NK-92 (cell line): ENCODE measurements around the gene LCAT.
"Not testable (repeated sequence)": the region's sequence is repeated elsewhere in the genome, so short reads cannot be mapped to it uniquely, and the experiment has no call there.

Source experiments
- DNase-seq: peaks from one replicate; lab custom pipeline; 2025; ENCODE audit not compliant: unreplicated experiment; lab: John Stamatoyannopoulos, UW

The LCAT gene, protein sequence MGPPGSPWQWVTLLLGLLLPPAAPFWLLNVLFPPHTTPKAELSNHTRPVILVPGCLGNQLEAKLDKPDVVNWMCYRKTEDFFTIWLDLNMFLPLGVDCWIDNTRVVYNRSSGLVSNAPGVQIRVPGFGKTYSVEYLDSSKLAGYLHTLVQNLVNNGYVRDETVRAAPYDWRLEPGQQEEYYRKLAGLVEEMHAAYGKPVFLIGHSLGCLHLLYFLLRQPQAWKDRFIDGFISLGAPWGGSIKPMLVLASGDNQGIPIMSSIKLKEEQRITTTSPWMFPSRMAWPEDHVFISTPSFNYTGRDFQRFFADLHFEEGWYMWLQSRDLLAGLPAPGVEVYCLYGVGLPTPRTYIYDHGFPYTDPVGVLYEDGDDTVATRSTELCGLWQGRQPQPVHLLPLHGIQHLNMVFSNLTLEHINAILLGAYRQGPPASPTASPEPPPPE

DNA sequence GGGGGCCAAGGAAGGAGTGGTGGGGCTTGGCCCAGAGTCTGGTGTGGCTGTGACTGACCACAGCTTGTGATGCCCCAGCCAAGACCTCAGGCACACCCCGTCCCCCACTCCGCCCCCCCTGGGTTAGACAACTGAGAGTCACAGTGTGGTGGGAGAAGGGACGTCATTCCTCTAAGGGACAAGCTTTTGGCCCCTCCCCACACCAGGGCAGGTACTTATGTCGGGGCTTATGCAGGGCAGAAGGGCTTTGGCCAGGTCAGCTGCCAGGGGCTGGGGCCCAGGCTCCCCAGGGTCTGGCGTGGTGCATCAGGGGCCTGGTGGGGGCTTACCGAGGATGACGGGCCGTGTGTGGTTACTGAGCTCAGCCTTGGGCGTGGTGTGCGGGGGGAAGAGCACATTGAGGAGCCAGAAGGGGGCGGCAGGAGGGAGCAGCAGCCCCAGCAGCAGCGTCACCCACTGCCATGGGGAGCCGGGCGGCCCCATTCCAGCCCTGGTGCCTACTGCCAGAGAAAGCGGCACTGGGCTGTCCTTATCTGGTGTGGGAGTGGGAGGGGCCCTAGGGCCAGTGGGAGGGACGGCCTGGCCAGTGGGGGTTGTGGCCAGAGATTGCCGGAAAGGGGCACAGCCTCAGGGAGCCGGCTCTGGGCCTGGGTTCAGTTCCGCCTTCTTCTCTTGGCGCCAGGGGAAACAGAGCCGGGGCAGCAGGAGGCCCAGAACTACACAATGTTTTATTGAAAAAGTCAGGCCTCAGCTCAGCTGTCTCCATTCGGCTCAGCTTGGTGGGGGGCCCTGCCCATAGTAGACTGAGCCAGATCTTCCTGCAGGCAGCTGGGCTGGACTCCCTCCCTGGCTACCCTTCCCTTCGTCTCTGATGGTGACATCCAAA lies at the start of gene LCAT:
Gene LCAT, minus strand, starts transcription at position 502 of the 886 bp plus-strand sequence. Its CDS starts 19 bp downstream, at position 483.
- no peak for DNase-seq

DNA sequence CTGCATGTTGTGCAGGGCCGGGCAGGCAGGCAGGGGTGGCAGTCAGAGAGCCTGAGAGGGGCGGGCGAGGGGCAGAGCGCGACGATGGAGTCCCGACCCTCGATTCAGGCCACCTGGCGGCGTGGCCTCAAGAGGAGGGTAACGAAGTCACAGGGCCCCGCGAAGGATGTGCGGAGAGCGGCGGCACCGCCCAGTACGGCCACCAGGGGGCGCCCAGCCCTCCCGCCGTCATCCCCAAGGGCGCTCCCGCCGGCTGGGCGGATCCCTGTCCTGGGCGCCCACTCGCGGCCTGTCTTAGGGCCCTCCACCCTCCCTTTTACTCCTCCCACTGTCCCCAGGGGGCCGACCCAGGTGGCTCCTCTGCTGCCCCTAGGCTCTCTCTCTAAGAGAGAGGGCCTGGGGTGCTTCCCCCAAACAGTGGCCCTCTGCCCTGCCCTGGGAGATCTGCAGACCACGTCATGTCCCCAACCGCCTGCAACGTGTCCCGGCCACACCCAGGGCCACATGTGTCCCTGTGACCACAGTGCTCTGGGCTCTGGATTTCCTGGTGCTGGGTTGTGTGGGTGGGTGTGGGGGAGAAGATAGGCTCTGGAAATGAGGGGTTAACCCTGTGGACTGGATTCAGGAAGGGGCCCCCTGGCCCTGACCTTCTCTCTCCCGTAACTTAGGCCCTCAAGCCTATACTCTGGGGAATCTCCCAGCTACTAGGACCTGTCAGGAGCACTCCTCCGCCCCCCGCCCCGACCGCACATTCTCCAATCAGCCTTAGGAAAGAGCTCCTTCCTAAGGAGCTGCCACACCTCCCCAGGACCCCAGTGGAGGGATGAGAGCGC lies 49.5 kb upstream of the LCAT start:
- no peak for DNase-seq

DNA sequence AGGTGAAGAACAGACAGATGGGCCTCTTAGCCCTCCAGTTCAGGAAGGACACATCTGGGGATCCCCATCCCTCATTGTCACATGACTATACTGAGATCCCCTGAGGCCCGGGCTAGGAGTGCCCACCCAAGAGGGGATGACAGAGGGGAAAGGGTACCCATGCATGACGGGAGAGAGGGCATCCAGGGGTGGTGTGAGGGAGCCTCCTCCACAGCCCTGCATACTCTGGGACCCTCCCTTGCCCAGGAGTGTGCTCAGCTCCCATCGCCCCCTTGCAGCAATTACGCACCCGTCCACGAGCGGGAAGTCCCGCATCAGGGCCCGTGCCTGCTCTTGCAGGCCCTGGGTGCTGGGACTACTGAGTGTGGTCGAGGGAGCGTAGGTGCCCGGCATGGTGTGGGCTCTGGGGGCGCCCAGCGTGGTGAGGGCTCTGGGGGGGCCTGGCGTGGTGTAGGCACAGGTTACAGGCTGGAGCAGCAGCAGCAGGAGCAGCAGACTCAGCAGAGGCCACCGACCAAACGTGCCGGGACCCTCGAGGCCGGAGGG lies 48.8 kb upstream of the LCAT start:
- no peak for DNase-seq

DNA sequence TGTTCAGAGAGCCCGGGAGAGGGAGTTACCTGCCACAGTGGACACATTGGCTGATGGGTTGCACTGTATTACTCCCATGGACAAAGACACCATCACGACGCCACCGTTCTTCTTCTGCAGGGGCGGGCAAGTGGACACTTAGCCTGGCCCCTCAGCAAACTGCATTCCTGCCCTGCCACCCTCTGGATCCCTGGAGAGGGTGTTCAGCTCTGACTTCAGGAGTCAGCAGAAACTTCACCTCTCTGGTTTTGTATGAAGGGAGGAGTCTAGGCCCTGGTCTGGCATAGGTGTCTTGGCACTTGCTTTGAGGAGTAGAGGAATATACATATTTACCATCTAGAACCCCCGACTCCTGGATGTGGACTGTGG lies 46.1 kb upstream of the LCAT start:
- DNase-seq = no peak

DNA sequence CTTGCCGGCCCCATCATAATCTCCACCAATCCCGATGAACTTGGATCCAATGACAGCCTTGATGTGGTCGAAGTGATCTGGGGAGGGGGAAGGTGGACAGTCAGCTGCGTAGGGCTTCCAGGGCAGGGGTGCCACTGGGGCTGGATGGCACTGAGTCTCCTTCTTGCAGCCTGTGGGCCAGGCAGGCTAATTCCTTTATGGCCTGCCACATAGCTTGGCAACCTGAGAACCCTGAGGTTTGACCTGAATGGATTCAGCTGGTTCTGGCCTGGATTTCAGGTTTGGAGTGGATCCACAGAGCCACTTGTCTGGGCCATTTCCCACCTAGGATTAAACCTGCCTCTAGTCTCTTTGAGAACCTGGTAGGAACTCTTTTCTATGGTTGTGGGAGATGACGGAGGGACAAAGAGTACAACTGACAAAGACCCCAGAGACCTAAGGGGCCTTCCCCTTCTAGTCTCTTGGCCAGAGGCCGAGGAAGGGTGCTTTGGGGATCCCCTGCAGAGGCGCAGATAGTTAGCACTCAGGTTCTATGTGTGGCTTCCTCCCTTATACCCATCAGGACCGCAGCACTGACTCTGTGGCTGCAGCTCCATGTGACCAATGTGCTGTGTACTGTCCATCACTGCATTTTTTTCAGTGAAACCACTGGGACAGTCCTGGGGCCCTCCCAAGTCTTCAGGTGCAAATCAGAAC lies 45.5 kb upstream of the LCAT start:
- DNase-seq = no peak

DNA sequence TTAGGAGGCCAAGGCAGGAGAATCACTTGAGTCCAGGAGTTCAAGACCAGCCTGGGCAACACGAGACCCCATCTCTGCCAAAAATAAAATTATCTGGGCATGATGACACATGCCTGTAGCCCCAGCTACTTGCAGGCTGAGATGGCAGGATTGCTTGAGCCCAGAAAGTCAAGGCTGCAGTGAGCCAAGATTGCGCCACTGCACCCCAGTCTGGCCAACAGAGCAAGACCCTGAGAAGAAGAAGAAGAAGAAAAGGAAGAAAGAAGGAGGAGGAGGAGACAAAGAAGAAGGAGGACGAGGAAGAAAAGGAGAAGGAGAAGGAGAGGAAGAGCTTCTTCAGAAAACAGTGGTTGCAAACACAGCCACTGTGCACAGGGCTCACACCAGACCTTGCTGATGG lies 44.8 kb upstream of the LCAT start:
- no peak for DNase-seq

DNA sequence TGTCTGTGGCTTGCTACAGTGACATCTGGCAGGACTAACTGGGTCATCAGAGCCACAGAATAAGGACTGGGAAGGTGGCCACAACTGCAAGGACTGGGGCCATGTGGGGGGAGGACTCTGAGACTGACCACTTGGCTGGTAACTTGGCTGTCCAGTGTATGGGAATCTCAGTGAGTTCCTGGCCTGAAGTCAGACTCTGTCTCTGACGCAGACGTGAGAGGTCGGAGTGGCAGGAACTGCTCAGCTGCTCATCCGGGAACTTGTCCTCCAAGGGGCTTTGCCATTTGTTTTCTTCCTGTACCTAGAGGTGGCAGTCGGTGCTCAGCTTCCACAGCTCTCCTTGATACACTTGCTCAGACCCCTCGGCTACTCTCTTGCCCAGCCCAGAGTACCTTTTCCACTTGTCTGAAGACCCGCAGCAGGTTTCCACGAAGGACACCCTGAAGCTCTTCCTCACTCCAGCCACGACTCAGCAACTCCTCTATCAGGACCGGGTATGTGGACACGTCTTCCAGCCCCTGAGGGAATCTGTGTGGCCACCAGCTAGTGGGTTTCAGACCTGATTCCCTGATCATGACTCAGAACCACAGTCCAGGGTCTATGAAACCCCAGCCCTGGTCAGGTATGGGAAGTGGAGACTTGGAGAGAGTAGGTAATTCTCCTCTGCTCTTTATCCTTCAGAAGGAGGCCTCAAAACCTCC lies 43.7 kb upstream of the LCAT start:
- DNase-seq = no peak

DNA sequence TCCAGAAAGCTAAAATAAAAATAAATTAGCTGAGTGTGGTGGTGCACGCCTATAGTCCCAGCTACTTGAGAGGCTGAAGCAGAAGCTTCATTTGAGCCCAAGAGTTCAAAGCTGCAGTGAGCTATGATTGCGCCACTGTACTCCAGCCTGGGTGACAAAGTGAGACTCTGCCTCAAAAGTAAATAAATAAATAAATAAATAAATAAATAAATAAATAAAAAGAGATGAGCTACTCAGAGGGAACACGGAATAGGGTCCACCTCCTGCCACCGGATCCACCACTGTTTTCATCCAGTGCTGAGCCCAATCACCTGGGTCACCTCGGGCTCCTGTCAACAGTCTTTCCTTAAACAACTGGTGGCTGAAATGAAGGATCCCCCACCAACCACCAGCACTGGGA lies 43.0 kb upstream of the LCAT start:
- no peak for DNase-seq

DNA sequence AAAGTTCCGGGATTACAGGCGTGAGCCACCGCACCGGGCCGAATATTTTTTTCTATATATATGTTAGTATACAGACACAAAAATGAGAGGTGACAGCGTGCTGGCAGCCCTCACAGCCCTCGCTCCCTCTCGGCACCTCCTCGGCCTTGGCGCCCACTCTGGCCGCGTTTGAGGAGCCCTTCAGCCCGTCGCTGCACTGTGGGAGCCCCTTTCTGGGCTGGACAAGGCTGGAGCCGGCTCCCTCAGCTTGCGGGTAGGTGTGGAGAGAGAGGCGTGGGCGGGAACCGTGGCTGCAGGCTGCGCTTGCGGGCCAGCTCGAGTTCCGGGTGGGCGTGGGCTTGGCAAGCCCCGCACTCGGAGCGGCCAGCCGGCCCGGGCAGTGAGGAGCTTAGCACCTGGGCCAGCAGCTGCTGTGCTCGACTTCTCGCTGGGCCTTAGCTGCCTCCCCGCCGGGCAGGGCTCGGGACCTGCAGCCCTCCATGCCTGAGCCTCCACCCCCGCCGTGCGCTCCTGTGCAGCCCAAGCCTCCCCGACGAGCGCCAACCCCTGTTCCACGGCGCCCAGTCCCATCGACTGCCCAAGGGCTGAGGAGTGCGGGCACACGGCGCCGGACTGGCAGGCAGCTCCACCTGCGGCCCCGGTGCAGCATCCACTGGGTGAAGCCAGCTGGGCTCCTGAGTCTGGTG lies 38.2 kb upstream of the LCAT start:
- DNase-seq = no peak

DNA sequence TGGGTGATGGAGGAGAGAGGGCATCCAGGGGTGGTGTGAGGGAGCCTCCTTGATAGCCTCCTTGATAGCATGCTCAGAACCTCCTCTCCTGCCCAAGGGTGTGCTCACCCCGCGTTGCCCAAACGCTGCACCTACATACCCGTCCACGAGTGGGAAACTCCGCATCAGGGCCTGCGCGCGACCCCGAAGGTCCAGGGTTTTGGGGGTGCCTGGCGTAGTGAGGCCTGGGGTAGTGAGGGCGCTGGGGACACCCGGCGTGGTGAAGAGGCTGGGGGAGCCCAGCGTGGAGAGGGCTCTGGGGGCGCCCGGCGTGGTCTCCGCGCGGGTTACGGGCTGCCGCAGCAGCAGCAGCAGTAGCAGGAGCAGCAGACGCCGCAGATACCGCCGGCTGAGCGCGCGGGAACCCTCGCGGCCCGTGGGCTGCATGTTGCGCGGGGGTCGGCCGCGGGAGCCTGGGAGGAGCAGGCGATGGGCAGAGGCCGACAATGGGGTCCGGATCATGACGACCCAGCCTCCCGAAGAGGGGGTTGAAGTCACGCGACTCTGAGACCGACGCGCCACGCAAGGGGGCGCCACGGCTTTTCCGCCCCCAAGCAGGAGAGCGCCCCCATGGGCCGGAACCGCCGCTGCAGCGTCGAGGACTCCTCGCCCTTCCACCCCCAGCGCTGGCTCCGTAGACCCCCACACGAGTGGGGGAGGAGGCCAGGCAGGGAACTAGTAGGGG lies 36.2 kb upstream of the LCAT start, which contains the start of gene DPEP3:
Gene DPEP3, minus strand, starts transcription at position 545 of the 724 bp plus-strand sequence. Its CDS starts 119 bp downstream, at position 426.
- no peak for DNase-seq

DNA sequence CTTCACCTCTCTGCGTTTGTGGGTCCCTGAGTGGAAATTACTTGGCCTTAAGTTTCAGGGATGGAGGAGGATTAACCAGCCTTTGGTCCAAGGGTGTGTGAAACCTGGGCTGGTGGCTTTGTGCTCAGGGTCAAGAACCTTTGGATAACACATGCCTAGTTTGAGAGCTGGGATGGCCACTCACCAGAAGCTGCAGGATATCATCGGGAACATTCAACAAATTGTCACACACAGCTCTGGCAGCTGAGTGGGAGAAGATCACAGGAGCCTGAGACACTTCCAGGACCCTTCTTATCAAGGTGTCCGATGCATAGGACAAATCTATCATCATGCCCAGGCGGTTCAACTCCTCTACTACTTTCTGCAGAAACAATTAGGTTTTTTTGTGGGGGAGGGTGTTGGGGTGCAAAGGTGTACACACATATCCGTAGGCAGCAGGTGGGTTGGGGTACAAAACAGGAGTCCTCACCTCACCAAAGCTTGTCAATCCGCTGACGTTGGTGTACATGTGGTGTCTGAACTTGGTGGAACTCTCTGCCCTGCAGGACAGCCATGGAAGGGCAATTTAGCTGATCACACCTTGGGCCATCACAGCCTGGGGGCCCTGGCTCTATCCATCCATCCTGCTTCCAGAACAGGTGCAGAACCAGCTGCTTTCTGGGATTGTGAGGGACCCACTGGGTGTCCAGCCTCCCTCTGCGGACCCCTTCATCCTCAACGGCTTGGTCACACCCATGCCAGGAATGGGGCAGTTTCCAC lies 33.7 kb upstream of the LCAT start:
- no peak for DNase-seq

DNA sequence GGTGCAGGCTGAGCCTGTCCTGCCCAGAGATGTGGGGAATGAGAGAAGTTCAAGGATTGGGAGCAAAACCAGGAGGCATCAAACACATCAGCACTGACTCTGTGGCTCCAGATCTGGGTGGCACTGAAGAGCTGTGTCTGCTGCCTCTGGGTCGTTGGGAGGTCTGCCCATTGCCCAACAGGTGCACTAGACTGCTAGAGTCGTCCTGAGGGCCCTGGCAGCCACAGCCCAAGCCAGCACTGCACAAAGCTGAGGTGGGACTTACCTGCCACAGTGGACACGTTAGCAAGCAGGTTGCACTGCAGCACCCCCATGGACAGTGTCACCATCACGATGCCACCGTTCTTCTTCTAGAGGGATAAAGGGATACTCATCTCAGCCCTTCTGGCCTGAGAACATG lies 33.1 kb upstream of the LCAT start:
- DNase-seq = no peak

DNA sequence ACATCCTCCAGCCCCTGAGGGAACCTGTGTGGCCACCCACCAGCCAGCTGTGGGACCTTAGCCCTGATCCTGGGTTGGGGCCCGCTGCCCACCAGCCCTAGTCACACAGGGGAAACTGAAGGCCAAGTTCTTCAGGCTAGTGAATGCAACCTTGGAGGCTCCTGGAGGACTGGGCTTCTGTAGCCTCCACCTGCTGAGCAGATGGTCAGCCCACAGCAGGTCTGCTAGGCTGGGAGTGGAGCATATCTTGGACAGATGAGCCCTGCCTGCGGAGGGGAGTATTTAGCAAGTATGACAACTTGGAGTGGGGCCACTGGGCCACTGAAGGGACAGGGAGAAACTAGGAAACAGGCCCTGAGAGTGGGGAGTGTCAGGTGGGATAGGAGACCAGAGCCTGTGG lies 32.3 kb upstream of the LCAT start:
- no peak for DNase-seq

DNA sequence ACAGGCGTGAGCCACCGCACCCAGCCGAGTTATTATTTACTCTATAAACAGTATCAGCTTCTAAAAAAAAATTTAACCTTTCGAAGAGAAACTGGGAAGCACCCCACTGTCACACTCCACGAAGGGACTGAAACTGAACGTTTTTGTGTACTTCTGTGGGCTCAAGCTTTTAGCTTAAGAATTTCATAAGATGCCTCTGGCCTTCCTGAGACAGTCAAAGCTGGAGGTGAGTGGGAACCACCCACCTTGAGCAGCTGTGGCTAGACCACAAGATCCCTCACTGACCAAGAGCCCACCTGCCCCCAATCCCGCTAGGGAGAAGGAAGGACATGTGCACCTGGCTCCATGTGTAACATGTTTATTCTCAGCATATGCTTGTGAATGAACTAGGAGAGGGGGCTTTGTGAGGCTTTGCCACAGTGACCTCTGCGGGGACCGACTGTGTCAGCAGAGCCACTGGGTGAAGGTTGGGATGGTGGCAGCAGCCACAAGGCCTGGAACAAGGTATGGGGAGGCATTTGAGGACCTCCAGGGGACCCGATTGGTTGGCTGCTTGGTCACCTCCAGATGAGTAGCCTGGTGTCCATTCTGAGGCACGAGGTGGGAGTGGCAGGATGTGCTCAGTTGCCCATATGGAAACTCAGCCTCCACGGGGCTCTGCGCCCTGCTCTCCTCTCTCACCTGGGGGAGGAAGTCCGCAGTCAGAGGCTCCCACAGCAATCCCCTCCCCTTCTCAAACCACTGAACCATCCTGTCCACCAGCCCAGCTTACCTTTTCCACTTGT lies 31.6 kb upstream of the LCAT start:
- DNase-seq = no peak

DNA sequence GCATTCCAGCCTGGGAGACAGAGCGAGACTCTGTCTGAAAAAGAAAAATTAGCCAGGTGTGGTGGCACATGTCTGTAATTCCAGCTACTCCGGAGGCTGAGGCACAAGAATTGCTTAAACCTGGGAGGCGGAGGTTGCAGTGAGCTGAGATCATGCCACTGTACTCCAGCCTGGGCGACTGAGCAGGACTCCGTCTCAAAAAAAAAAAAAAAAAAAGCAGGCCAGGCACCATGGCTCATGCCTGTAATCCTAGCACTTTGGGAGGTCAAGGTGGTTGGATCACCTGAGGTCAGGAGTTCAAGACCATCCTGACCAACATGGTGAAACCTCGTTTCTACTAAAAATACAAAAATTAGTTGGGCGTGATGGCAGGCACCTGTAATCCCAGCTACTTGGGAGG lies 28.4 kb upstream of the LCAT start:
- not testable (repeated sequence) for DNase-seq

DNA sequence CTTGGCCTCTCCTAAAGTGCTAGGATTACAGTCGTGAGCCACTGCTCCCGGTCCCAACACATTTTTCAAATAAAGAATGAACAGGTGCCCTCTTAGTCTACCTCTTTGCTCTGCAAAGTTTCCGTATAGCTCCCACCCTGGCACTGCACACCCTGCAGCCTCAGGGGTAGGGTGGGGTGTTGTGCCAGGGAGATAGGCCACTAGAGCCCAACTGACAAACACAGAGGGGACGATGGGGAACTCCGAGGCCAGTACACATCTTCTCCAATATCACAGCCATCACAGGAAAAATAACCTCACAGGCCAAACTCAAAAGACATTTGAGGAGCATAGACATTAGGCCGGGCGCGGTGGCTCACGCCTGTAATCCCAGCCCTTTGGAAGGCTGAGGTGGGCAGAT lies 27.2 kb upstream of the LCAT start:
- no peak for DNase-seq
